ENCODE results near the gene PAAF1.

The PAAF1 gene

DNA sequence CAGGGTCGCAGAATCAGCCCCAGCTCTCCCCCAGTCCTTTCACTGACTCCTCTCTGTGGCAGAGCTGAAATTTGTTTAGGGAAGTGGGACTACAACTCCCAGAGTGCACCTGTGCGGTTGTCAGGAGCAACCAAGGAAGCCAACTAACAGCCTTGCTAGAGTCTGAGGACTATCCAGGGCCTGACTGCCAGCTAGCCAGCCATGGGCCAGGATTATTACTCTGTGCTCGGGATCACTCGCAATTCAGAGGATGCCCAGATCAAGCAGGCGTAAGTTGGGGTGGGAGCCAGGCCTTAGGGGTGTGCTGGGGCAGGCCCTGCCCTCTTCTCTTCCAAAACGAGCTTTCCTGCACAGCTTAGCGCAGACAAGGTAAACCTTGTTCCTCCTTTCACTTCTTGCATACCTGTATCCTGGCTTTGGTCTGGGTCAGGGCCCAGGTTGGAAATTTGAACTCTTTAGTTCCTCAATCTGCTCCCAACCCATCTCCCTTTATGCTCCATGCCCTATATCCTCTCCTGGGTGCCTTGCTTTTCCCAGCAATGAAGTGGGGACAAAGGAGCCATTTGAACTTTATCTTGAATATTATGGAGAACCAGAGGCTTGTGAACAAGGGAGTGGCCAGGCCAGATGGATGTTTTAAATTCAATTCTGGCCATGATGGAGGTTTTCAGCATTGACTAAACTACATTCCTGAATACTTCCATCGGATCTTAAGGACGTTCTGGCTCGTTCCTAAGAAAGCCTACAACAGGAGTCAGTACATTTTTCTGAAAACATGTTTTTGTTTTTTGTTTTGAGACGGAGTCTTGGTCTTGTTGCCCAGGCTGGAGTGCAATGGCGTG is 74.3 kb downstream of the PAAF1 start, which contains the start of gene DNAJB13:
Gene DNAJB13 (plus strand): TSS at position 158 of the 842 bp plus-strand sequence. CDS start 44 bp downstream, at position 202.
- H3K4me3 ChIP-seq (ENCODE audit: low read length): no peak within 1 kb of the TSS
- TF ChIP-seq, protein P1, sequence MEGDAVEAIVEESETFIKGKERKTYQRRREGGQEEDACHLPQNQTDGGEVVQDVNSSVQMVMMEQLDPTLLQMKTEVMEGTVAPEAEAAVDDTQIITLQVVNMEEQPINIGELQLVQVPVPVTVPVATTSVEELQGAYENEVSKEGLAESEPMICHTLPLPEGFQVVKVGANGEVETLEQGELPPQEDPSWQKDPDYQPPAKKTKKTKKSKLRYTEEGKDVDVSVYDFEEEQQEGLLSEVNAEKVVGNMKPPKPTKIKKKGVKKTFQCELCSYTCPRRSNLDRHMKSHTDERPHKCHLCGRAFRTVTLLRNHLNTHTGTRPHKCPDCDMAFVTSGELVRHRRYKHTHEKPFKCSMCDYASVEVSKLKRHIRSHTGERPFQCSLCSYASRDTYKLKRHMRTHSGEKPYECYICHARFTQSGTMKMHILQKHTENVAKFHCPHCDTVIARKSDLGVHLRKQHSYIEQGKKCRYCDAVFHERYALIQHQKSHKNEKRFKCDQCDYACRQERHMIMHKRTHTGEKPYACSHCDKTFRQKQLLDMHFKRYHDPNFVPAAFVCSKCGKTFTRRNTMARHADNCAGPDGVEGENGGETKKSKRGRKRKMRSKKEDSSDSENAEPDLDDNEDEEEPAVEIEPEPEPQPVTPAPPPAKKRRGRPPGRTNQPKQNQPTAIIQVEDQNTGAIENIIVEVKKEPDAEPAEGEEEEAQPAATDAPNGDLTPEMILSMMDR (IDR thresholded peaks at IDR 0.05; ENCODE audit: insufficient read depth, low read depth, low read length, missing control alignments): no peak
- peak; percentile 65 for DNase-seq (ENCODE audit: low read depth)

DNA sequence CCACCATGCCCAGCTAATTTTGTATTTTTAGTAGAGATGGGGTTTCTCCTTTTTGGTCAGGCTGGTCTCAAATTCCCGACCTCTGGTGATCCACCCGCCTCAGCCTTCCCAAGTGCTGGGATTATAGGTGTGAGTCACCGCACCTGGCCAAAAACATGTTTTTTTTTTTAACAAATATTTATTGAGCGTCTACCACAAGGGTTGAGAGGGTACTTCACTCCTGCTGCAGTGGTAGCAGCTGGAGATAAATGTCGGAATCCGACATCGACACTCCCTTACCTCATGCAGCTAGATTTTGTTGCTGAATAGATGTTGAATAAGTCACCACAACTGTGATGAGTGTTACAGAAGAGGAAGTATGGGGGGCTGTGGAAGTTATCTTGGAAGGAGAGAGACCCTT is 75.0 kb downstream of the PAAF1 start:
- H3K4me3 ChIP-seq (ENCODE audit: low read length): no peak overlapping the region
- TF ChIP-seq, protein P1 (IDR thresholded peaks at IDR 0.05; ENCODE audit: insufficient read depth, low read depth, low read length, missing control alignments): no peak
- no peak for DNase-seq (ENCODE audit: low read depth)

DNA sequence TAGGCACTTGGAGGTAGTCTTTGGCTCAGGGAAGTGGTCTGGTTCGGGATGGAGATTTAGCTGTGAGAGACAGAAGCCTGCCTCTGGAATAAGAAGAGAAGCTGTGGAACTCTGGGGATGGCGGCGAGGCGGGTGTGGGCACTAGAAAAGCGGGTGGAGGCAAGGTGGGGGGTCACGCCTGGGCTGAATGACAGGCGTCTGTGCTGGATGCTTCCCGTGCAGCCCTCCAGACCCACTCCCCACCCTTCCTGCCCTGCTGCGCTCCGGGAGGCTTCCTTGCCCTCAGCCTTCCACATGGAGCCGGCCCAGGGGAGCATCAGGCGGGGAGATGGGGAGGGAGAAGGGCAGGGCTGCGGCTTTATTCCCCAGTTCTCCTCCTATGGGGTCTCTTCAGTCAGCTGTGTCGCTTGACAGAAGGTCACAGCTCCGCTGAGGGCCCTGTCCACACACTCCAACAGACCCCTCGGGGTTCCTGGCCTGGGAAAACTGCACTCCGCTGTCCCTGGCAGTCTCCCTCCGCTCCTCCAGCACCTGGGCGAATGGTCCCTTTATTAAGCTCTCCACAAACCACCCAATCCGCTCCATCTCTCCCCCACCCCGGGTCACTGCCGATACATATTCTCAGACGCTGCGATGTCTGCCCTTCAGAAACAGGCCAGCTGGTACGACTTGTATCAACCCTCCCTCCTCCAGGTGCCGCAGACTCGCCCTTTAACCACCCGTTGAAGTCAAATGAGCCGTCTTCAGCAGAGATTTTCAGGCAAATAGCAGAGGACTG is 80.3 kb downstream of the PAAF1 start:
- H3K4me3 ChIP-seq (ENCODE audit: low read length): no peak overlapping the region
- TF ChIP-seq, protein P1 (IDR thresholded peaks at IDR 0.05; ENCODE audit: insufficient read depth, low read depth, low read length, missing control alignments): no peak
- no peak for DNase-seq (ENCODE audit: low read depth)

GRCh38 chr11:73957654-73958361 is 81.0 kb downstream of the PAAF1 start:
- no peak for DNase-seq (ENCODE audit: low read depth)
- TF ChIP-seq, protein P1 (IDR thresholded peaks at IDR 0.05; ENCODE audit: insufficient read depth, low read depth, low read length, missing control alignments): no peak
- H3K4me3 ChIP-seq (ENCODE audit: low read length): no peak overlapping the region

GRCh38 chr11:73958521-73959141 is 81.8 kb downstream of the PAAF1 start:
- DNase-seq (ENCODE audit: low read depth): no peak
- no peak overlapping the region for H3K4me3 ChIP-seq (ENCODE audit: low read length)
- TF ChIP-seq, protein P1 (IDR thresholded peaks at IDR 0.05; ENCODE audit: insufficient read depth, low read depth, low read length, missing control alignments): no peak

- peak; percentile 59 for DNase-seq (ENCODE audit: low read depth)
- TF ChIP-seq, protein P1 (IDR thresholded peaks at IDR 0.05; ENCODE audit: insufficient read depth, low read depth, low read length, missing control alignments): no peak
- H3K4me3 ChIP-seq (ENCODE audit: low read length): no peak overlapping the region
Observed at GRCh38 chr11:73961321-73961720, 84.5 kb downstream of the PAAF1 start.
